Breast epithelium (tissue), 3 donors: ENCODE measurements around the gene PTPRG.

Experiments used
- POLR2A ChIP-seq: fragments of 450-650 bp; IDR thresholded peaks from one replicate; pipeline ENCODE4 v1.6.1; 2016; ENCODE audit warnings: antibody characterized with exemption, mild to moderate bottlenecking, moderate library complexity
- TF ChIP-seq, protein P1 (sequence below), 3 donors: fragments of 450-650 bp; IDR thresholded peaks; one replicate each; pipeline ENCODE4 v1.5.1; 2016 to 2017; ENCODE audit warnings: antibody characterized with exemption in 3 of 3, mild to moderate bottlenecking in 3 of 3, moderate library complexity in 3 of 3

DNA sequence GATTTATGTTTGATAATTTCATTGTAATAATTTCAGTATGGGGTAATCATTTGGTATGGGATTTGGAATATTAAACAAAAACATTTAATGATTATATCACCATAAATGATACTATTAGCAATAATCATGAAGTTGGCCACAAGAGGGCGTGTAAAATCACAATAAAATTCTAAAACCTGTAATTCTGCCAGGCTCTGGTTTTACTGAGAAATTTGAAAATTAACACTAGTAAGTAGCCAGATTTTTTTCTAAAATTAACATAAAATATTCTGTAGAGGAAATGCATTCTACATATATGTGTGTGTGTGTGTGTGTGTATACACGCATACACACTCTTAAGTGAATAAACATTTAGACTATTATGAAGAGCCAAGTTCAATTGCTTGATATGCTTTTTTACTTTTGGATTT, 771.5 kb downstream of the PTPRG start:
- TF ChIP-seq, protein P1, sequence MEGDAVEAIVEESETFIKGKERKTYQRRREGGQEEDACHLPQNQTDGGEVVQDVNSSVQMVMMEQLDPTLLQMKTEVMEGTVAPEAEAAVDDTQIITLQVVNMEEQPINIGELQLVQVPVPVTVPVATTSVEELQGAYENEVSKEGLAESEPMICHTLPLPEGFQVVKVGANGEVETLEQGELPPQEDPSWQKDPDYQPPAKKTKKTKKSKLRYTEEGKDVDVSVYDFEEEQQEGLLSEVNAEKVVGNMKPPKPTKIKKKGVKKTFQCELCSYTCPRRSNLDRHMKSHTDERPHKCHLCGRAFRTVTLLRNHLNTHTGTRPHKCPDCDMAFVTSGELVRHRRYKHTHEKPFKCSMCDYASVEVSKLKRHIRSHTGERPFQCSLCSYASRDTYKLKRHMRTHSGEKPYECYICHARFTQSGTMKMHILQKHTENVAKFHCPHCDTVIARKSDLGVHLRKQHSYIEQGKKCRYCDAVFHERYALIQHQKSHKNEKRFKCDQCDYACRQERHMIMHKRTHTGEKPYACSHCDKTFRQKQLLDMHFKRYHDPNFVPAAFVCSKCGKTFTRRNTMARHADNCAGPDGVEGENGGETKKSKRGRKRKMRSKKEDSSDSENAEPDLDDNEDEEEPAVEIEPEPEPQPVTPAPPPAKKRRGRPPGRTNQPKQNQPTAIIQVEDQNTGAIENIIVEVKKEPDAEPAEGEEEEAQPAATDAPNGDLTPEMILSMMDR (IDR thresholded peaks at IDR 0.05): peak; percentile 45 to 48 (median 47)
- TF ChIP-seq POLR2A: no peak
